Stimulated activated CD8-positive, alpha-beta memory T cell treated with anti-CD3 and anti-CD28 coated beads, Interleukin-12 subunit alpha, Interleukin-12 subunit beta, amount 100 ng/mL, for 1 hour (primary cell): ENCODE measurements around the gene LRRFIP1.
"Not testable (repeated sequence)": the region's sequence is repeated elsewhere in the genome, so short reads cannot be mapped to it uniquely, and the experiment has no call there.

ENCODE experiments used
- DNase-seq: peaks from one replicate; pipeline ENCODE4 v3.0.0-alpha.2; 2020; ENCODE audit warnings: low read depth

The LRRFIP1 gene

GRCh38 chr2:237745250-237745613 lies 117.8 kb downstream of the LRRFIP1 start:
- DNase-seq: no peak

- DNase-seq: no peak
Observed at GRCh38 chr2:237746302-237747080, 119.1 kb downstream of the LRRFIP1 start.

- no peak for DNase-seq
Observed at GRCh38 chr2:237747189-237747588, 119.8 kb downstream of the LRRFIP1 start.

- DNase-seq: no peak
Observed at GRCh38 chr2:237749002-237749401, 121.6 kb downstream of the LRRFIP1 start.

GRCh38 chr2:237749961-237750360 lies 122.6 kb downstream of the LRRFIP1 start:
- no peak for DNase-seq

GRCh38 chr2:237750441-237750840 lies 123.1 kb downstream of the LRRFIP1 start:
- DNase-seq: not testable (repeated sequence)

GRCh38 chr2:237752761-237753165 lies 125.4 kb downstream of the LRRFIP1 start:
- DNase-seq: no peak

GRCh38 chr2:237754182-237754581 lies 126.8 kb downstream of the LRRFIP1 start:
- DNase-seq: no peak

GRCh38 chr2:237754626-237755248 lies 127.3 kb downstream of the LRRFIP1 start:
- DNase-seq: no peak

- no peak for DNase-seq
Observed at GRCh38 chr2:237757616-237758015, 130.2 kb downstream of the LRRFIP1 start.

- DNase-seq: no peak
Observed at GRCh38 chr2:237758185-237758584, 130.8 kb downstream of the LRRFIP1 start.

GRCh38 chr2:237759176-237759575 lies 131.8 kb downstream of the LRRFIP1 start:
- DNase-seq: no peak

GRCh38 chr2:237760506-237761502 lies 133.4 kb downstream of the LRRFIP1 start:
- no peak for DNase-seq

- DNase-seq: not testable (repeated sequence)
Observed at GRCh38 chr2:237762291-237763182, 135.2 kb downstream of the LRRFIP1 start.

- DNase-seq: no peak
Observed at GRCh38 chr2:237763812-237764211, 136.4 kb downstream of the LRRFIP1 start.

- DNase-seq: not testable (repeated sequence)
Observed at GRCh38 chr2:237765122-237765521, 137.7 kb downstream of the LRRFIP1 start.

- no peak for DNase-seq
Observed at GRCh38 chr2:237765875-237766274, 138.5 kb downstream of the LRRFIP1 start.

GRCh38 chr2:237766340-237766739 lies 139.0 kb downstream of the LRRFIP1 start:
- no peak for DNase-seq

- DNase-seq: no peak
Observed at GRCh38 chr2:237772513-237772912, 145.1 kb downstream of the LRRFIP1 start.

- no peak for DNase-seq
Observed at GRCh38 chr2:237773826-237774225, 146.4 kb downstream of the LRRFIP1 start.

GRCh38 chr2:237774811-237775553 lies 147.6 kb downstream of the LRRFIP1 start:
- no peak for DNase-seq
